GOT3 (cell line): ENCODE results near the gene TPM1.

Experiments used
- DNase-seq: peaks from one replicate; lab custom pipeline; 2025; ENCODE audit warnings: mixed read lengths; lab: John Stamatoyannopoulos, UW

TPM1 gene

DNA sequence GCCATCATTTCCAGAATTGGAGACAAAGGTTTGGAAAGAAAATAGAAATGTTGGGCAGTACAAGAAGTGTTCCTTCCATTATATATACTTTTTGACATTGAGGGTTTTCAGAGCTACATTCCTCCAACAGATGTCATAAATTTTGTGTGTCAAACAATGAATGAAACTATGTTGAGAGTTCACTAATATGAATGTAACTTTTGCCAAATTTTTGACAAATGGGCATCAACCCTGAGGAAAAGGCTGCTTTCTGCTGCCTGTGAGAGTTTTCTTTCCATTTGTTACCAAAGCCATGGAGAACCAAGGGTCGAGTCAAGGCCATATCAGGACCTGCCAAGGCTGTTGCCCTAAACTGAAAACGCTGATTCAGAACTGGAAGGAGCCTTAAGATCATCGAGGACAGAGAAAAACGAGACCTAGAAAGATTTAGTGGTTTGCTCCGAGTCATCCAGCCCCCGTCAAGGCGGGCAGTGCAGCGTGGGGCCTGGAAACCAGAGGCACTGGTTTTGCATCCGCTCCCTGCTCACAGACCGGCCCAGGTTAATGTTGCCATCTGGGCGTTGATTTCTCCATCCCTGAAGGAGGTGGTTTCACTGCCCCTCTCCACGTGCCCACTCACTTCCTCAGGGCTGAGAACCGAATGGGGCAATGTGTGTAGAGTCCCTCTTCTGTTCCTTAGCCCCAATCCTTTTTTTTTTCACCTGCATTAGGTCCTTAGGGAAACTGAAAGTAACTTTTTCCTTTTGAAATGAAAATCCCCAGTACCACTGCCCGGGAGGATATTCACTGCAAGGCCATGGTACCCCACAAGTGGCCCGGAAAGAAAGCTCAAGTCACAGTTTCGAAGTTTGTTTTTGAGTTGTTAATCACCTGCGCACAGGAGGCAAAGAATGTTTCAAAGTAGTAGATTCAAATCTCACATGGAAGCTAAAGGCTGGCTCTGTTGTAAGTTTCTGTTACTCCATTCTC lies 32.8 kb downstream of the TPM1 start:
- no peak for DNase-seq

- DNase-seq, result no peak
Measured at GRCh38 chr15:63075984-63076713, 33.6 kb downstream of the TPM1 start.

DNA sequence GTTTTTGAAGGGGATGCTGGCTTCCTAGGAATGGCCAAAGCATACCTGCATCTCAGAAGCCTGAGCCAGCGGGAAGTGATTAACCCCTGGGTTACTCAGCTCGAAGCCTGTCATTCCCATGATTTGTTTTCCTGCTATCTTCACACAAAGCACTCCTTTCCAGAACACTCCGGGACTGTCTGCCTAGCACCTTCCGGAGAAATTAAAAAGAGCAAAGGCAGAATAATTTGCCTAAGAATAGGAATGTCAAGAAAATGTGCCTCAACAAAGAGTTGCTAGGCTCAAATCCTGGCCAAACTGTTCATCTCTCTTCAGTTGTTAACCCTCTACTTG lies 34.1 kb downstream of the TPM1 start:
- DNase-seq, result no peak

DNA sequence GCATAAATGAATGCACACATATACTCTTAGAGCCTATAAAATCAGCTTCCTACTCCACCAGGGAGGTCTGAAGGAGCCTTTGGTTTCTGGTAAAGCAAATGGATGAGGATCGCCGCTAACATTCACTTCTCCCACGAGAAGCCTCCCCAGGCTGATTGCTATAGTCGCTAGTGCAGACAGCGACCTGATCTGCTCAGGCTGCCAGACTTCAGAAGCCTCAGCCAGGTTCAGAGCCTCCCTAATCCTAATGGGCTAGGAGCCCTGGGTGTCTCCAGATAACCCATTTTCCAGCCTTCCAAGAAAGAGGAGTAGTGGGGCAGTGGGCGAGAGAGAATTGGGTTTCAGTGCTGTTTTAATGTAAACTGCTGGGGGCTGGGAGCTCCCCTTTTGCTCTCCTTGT lies 35.4 kb downstream of the TPM1 start:
- no peak for DNase-seq

GRCh38 chr15:63079947-63080626 lies 37.5 kb downstream of the TPM1 start:
- no peak for DNase-seq

DNA sequence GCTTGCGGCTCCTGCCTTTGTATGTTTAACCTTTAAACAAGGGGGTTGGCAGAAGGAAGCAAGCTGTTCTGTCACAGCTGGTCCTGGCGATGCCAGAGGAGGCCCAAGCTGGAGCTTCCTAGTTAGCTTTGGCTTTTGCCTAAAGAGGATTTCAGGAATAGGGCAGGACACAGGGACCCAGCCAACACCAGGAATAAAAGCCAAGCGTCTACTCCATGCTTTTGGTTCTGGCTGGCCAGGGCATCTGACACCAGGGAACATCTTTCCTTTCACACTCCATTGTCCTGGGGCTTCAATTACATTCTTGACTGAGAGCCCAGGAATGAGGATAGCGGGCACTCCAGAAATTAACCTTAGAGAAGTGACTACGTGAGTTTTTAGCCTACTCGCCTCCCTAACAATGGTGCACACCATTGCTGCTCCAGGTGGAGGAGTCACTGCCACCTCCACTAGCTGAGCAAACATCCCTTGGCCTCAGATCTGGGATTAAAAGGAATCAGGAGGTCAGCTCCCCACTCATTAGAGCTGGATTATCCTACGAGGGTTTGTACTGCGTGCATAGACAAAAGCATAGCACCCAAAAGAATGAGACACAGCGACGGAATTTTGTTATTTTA lies 38.2 kb downstream of the TPM1 start:
- DNase-seq, result no peak

GRCh38 chr15:63082366-63082765 lies 39.8 kb downstream of the TPM1 start:
- no peak for DNase-seq

- DNase-seq, result no peak
Measured at GRCh38 chr15:63083044-63083443, 40.5 kb downstream of the TPM1 start.

DNA sequence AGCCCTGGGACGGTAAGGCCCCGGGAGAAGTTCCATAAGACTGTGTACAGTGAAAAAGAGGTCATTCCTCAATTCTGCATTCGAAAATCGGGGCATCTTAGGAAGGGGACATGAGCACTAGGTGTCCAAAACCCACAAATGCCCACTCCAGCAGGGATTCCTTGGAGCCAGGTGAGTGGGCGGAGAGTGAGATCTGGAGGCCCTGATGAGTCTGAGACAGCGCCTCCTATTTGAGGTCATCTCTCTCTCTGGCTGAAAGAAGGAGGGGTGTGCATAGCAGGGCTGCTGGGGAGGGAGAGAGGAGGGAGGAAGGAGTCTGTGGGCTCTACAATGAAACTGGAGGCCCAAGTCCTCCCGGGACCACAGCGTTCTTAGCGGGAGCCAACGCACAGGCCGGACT lies 41.0 kb downstream of the TPM1 start:
- no peak for DNase-seq

GRCh38 chr15:63084806-63085205 lies 42.3 kb downstream of the TPM1 start:
- no peak for DNase-seq

- no peak for DNase-seq
Measured at GRCh38 chr15:63085289-63085688, 42.7 kb downstream of the TPM1 start.

- DNase-seq, result no peak
Measured at GRCh38 chr15:63086271-63086670, 43.7 kb downstream of the TPM1 start.

GRCh38 chr15:63086947-63087346 lies 44.4 kb downstream of the TPM1 start:
- no peak for DNase-seq

- no peak for DNase-seq
Measured at GRCh38 chr15:63088533-63089245, 46.1 kb downstream of the TPM1 start.

- no peak for DNase-seq
Measured at GRCh38 chr15:63089260-63090043, 46.9 kb downstream of the TPM1 start.

DNA sequence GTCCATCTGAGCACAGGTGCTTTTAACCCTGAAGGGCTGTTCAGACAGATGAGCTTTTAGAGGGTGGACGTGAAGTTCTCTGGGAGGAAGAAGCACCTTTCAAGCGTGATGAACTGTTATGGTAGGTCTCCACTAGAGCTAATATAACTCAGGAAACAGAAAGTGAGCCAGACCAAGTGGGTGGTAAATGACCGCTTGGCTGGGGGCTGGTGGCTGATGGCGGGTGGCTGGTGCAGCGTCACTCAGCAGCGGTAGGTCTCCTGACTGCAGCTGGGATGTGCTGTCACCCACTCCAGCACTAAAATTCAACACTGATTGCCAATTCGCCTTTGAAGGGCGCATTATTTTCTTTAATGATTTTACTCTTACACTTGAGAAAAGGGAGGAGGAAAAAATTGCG lies 47.9 kb downstream of the TPM1 start:
- DNase-seq, result no peak

DNA sequence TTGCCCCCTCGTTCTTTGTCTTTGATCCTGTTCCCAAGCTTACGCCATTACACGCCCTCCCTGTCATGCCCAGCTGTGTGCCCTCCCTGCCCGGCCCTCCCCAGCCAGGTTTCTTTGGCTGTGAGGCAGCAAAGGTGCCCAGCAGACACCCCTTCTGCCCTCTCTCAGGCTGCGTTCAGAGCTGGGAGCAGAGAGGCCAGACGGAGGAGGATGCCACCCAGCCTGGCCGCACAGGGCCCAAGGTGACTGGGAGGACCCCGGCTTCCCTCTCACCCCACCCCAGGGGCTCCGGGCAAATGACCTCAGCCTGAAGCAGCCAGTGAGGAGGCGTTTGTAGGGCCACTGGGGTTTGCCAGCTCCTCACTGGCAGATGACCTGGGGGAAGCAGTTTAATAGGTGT lies 48.3 kb downstream of the TPM1 start:
- no peak for DNase-seq

DNA sequence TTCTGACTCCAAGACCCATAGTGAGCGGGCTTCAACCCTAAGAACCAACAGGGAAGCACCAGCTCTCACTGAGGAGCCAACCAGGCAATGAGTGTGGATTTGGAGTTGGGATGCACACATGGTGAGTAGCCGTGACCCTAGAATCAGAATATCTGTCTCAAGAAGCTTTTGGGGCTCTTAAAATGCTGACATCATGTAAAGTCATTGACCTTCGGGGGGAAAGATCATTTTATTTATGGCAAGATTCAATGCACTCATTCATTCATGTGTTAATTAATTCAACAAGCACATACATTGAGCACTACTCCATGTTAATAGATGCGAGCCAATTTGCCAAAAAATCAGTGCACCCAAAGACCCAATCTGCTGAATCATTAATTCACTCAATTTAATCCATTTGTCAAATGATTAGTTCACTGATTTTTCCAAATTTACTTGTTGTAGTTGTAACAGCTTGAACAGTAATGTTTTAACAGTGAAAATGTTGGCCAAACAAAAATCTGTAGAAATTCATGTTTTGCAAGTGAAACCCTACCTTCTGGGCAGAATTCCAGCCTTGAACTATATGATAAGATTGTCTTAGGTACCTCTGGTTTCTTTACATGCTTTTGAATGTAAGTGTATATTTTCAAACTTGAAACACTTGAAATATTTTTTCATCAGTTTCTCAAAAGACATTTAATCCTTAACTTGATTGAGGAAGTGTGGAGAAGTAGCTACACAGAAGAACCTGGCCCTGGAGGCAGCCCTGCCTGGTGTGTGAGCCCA lies 49.3 kb downstream of the TPM1 start:
- DNase-seq, result no peak

GRCh38 chr15:63093486-63094205 lies 51.1 kb downstream of the TPM1 start:
- no peak for DNase-seq
